HG02970 (cell line): Measurements from ENCODE around the gene POLR1E.

Experiments
- ATAC-seq: cut with Tn5 transposase; IDR thresholded peaks from one replicate; pipeline ENCODE4 v1.9.1; 2021; ENCODE audit warnings: mild to moderate bottlenecking, moderate library complexity, moderate number of reproducible peaks; ENCODE audit not compliant: unreplicated experiment, low FRiP score

The POLR1E gene

GRCh38 chr9:37485389-37486255 is at the start of gene POLR1E:
POLR1E (plus strand) TSS chr9:37485948; CDS start chr9:37486048, 100 bp downstream.
- ATAC-seq = peak; percentile 95

- ATAC-seq = no peak
These were observed 49.2 kb upstream of the POLR1E start for GRCh38 chr9:37436540-37436939.

- ATAC-seq = no peak
These were observed 48.7 kb upstream of the POLR1E start for GRCh38 chr9:37437010-37437409.

- ATAC-seq = no peak
These were observed 48.1 kb upstream of the POLR1E start for GRCh38 chr9:37437621-37438020.

- no peak for ATAC-seq
These were observed 47.4 kb upstream of the POLR1E start for GRCh38 chr9:37438359-37438758.

GRCh38 chr9:37441776-37442370 is 43.9 kb upstream of the POLR1E start:
- no peak for ATAC-seq

GRCh38 chr9:37442556-37442955 is 43.2 kb upstream of the POLR1E start:
- no peak for ATAC-seq

GRCh38 chr9:37443566-37443965 is 42.2 kb upstream of the POLR1E start:
- no peak for ATAC-seq

- ATAC-seq = no peak
These were observed 40.9 kb upstream of the POLR1E start for GRCh38 chr9:37444890-37445289.

GRCh38 chr9:37445832-37446231 is 39.9 kb upstream of the POLR1E start:
- no peak for ATAC-seq

GRCh38 chr9:37446401-37446800 is 39.3 kb upstream of the POLR1E start:
- no peak for ATAC-seq

- ATAC-seq = no peak
These were observed 38.6 kb upstream of the POLR1E start for GRCh38 chr9:37447111-37447510.

- no peak for ATAC-seq
These were observed 35.7 kb upstream of the POLR1E start for GRCh38 chr9:37449862-37450632.

GRCh38 chr9:37451628-37452027 is 34.1 kb upstream of the POLR1E start:
- ATAC-seq = no peak

- ATAC-seq = no peak
These were observed 33.1 kb upstream of the POLR1E start for GRCh38 chr9:37452611-37453010.

- no peak for ATAC-seq
These were observed 31.9 kb upstream of the POLR1E start for GRCh38 chr9:37453827-37454226.

GRCh38 chr9:37454238-37454637 is 31.5 kb upstream of the POLR1E start:
- ATAC-seq = no peak

- ATAC-seq = no peak
These were observed 29.7 kb upstream of the POLR1E start for GRCh38 chr9:37455884-37456647.

GRCh38 chr9:37456817-37457216 is 28.9 kb upstream of the POLR1E start:
- ATAC-seq = no peak

GRCh38 chr9:37464006-37464405 is 21.7 kb upstream of the POLR1E start:
- ATAC-seq = no peak
